ENCODE data around the gene ZNF25.

DNA sequence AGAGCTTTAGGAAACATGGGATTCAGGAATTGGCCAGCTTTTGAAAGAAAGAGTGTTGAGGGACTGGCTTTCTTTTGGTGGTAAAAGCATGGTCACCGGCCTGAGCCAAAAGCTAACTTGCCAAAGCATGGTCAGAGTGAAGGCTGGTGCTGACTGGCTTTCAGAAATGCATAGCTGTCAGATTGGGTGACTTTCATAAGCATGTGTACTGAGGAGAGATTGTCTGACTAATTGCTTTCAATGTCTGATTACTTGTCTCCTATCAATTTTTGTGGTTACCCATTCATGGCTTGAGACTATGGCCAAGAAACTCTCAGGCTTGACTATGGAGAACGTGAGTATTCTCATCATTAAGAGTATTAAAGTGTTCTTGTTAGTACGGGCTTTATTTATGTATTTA lies 28.2 kb downstream of the ZNF25 start:
- TF ChIP-seq, protein P1, sequence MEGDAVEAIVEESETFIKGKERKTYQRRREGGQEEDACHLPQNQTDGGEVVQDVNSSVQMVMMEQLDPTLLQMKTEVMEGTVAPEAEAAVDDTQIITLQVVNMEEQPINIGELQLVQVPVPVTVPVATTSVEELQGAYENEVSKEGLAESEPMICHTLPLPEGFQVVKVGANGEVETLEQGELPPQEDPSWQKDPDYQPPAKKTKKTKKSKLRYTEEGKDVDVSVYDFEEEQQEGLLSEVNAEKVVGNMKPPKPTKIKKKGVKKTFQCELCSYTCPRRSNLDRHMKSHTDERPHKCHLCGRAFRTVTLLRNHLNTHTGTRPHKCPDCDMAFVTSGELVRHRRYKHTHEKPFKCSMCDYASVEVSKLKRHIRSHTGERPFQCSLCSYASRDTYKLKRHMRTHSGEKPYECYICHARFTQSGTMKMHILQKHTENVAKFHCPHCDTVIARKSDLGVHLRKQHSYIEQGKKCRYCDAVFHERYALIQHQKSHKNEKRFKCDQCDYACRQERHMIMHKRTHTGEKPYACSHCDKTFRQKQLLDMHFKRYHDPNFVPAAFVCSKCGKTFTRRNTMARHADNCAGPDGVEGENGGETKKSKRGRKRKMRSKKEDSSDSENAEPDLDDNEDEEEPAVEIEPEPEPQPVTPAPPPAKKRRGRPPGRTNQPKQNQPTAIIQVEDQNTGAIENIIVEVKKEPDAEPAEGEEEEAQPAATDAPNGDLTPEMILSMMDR (IDR thresholded peaks at IDR 0.05): no peak
- TF ChIP-seq POLR2A (IDR thresholded peaks at IDR 0.05): no peak
